HG02642 (cell line): ENCODE results near the gene WNT6.

Source experiments
- ATAC-seq: cut with Tn5 transposase; IDR thresholded peaks from one replicate; pipeline ENCODE4 v1.9.1; 2021; ENCODE audit warnings: mild to moderate bottlenecking; ENCODE audit not compliant: unreplicated experiment, poor library complexity

The WNT6 gene

GRCh38 chr2:218875692-218876246, 16.2 kb downstream of the WNT6 start:
- ATAC-seq = no peak

DNA sequence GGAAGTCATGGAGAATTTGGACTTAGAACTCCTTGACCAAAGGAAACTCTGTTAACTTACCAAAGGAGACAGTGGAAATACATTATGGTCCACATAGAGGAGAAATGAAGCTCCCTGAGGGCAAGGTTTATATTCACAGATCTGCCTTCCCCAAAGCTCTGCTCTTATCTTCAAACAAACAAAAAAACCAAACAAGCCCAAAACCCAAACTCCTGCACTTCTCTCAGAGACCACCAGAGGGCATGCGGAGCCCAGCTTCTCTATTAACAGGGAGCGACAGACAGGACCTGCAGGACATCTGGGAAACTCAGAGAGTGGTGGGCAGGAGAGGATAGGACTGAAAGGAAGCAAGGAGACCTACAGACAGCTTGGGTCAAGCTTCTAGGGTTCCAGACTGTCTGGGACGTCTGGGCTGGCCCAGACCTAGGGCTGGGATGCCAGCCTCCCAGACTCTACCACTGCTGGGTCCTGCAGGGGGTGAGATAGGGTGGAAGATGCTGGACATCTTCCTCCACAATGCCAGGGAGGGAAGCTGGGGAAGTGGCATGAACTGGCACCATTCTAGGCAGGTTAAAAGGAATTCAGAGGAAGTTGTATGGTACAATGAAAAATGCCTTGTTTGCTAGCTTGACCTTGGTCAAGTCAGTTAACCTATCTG, 17.1 kb downstream of the WNT6 start:
- no peak for ATAC-seq

- ATAC-seq = no peak
Measured at GRCh38 chr2:218877331-218877730, 17.7 kb downstream of the WNT6 start.

DNA sequence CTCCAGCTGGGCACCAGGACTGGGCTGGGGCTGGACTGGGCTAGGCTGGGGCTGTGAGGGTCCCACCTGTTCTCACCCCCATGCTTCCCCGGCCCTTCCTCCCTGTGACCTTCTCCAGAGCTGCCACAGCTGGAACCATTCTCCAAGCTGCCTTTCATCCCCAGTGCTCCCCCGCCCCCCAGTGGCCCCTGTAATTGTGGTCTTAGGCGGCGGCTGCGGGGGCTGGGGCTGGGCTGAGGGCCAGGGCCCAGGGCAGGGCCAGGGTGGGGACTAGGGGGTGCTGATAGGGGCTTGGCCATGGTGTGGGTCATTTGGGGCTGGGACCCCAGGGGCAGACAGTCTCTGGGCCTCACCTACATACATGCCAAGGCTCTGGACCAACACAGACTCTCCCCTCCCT, 18.3 kb downstream of the WNT6 start:
- no peak for ATAC-seq

GRCh38 chr2:218878486-218878885, 18.9 kb downstream of the WNT6 start:
- ATAC-seq = no peak

DNA sequence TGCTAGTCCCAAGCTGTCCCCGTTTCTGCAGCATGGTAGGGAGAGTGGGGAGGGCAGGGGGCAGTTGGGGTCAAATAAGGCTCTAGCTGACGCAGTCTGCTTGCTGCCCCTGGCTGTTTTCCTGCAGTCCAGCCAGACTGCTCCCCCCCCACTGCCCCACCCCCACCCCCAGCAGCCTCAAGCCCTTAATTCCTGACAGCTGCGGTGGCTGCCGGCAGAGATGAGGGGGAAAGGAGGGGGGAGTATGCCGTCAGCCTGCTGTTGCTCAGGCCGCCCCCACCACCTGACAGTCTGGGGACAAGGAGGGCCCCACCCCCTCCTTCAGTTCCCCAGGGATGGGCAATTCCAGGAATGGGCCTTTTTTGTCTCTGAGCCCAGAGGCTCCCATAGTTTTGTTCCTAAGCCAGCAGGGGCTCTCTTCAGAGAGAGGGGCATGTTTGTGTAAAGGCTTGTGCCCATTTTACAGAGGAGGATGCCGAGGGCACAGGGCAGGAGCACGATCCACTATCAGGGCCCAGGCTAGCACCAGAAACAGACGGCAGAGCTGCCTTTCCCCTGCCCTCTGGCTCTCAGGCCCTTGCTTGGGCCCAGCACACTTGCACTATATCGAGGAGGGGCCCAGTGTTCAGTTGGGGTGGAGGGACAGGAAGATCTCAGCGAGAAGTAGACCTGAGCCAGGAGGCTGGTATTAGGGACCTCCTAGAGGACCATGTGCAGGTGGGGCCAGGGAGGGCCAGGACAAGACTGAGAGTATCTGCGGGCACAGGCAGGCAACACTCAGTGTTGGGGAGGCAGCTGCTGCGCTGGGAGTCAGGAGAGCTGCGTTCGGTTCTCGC, 19.5 kb downstream of the WNT6 start:
- ATAC-seq = no peak

DNA sequence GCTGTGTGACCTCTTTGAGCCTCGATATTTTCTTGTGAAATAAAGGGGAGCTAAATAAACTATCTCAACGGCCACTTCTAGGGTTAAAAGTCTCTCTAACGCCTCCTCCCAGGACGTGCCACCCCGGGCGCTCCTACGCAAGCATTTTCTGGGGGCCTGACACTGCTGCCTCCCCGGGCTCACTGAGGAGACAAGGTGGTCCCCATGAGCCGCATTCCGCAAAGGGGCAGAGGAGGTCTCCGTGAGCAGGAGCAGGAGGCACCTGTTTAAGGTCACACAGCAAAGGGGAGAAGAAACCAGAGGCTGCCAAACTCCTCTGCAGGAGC, 20.1 kb downstream of the WNT6 start:
- ATAC-seq = no peak

GRCh38 chr2:218880102-218880858, 20.7 kb downstream of the WNT6 start, which contains the start of gene WNT10A:
Gene WNT10A, plus strand, starts transcription at chr2:218880852. Its CDS starts 144 bp downstream, at chr2:218880996.
- ATAC-seq = peak; percentile 69

- no peak for ATAC-seq
Measured at GRCh38 chr2:218880859-218881594, 21.4 kb downstream of the WNT6 start.

- ATAC-seq = no peak
Measured at GRCh38 chr2:218881744-218882460, 22.3 kb downstream of the WNT6 start.

DNA sequence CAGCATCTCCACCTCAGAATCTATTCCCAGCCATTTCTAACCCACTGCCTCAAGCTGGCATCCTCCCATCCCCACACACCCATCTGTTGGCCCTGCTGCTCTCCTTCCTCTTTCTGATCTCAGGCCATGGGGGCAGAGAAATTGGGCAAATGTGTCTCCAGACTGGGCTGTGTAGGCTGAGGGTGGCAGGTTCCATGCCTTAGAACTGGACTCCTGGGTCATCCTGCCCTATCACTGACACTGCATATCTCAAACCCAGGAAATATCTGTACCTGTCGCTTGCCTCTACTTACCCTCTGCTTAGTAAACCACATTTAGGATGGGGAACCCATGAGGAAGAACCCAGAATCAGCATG, 22.8 kb downstream of the WNT6 start:
- no peak for ATAC-seq

GRCh38 chr2:218882866-218883366, 23.3 kb downstream of the WNT6 start:
- no peak for ATAC-seq

DNA sequence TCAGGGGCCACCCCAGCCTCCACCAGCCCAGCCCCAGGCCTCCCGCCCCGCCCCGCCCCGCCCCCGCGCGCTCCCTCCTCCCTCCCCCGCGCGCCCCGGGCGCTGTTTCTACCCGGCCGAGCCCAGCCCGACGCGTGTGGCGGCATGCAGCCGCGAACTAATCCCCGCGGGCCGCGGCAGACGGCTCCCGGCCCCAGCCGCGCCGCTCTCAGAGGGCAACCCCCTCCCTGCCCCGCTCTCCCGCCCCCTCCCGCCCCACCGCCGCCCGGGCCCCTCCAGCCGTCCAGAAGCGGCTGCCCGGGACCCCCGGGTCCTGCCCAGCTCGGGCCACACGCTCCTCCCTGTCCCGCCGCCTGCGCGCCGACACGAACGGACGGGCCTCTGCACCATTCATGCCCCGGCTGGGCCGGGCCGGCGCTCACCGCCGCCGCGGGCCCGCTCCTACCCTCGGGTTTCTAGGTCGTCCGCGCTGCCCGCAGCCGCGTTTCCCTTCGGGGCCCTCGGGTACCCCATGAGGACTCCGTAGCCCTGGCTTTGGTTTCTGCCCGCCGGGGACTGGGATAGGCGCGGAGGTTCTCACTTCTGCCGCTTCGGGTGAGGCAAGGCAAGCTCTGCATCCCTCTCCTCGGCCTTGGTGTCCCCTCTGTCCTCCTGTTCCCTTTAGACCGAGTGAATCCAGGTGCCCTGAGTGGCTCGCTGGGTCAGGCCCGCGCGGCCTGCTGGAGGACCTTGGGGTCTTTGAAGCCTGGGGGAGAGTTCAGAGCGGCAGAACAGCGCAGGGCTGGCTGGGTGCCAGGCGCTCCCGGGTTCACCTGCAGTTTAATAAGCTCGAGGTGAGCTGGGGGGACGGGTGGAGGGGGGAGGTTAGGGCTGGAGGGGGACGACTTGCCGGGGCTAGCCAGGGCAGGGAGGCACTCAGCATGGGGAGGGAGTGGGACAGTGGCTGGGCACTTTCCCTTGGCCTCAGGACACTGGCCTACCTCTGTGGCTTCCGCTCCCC, 24.2 kb downstream of the WNT6 start:
- no peak for ATAC-seq

DNA sequence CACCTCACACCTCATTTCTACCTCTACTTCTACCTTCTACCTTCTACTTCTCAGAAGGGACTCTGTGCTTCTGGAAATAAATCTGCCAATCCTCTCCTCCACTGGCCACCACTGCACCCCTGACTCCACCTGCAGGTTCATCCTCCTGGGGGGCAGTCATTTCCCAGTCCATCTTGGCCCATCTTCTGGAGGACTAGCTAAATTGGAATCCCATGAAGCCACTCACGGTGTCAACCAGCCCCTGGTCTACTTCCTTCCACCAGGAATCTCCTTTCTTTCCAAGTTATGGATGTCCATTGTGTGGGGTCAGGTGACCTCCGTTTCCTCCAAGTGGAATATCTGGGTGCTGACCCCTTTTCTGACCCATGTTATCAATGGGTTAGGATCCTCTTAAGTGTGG, 24.9 kb downstream of the WNT6 start:
- no peak for ATAC-seq

- ATAC-seq = peak; percentile 62
Measured at GRCh38 chr2:218885981-218886947, 26.7 kb downstream of the WNT6 start.

- no peak for ATAC-seq
Measured at GRCh38 chr2:218887079-218887478, 27.5 kb downstream of the WNT6 start.

GRCh38 chr2:218888341-218888740, 28.7 kb downstream of the WNT6 start:
- ATAC-seq = no peak
